GM19452 (cell line): Measurements from ENCODE around the gene PDE8A.

Source experiments
- ATAC-seq: cut with Tn5 transposase; IDR thresholded peaks from one replicate; pipeline ENCODE4 v1.9.1; 2021; ENCODE audit not compliant: unreplicated experiment

PDE8A gene

DNA sequence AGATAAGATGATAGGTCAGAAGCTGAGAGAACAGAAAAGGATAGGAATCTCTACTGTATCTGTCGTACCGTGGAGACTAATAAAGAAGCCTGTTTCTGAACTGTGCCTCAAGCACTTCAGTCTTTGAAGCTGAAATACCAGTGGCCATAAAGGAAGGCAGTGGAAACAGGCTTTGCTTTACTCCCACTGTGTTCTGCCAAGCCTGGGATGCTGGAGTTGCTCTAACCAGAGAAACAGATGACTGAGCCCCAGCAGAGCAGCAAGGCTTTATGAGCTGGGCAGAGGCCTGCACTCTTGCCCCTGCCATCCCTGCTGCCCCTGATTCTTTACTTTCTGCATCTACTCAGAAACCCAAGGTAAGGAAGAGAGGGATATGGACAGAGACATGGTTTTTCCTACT lies 89.4 kb downstream of the PDE8A start:
- no peak for ATAC-seq

DNA sequence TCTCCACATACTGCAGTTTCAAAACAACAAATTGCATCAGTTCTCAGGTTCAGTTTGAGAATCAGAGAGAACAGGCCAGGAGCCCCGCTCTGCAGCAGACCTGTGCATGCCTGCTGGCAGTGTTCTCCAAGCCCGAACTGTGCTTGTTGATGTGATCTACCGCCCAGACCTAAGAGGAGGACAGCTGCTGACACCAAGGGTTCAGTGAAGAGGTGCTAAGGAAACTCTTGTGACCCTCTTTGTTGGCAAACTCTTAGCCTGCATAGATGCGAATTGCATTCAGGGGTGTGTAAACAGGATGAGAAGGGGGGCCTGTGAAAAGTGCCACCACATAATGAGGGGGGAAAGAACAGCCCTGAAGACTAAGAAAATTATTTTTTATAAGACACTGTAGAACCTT lies 89.8 kb downstream of the PDE8A start:
- no peak for ATAC-seq

DNA sequence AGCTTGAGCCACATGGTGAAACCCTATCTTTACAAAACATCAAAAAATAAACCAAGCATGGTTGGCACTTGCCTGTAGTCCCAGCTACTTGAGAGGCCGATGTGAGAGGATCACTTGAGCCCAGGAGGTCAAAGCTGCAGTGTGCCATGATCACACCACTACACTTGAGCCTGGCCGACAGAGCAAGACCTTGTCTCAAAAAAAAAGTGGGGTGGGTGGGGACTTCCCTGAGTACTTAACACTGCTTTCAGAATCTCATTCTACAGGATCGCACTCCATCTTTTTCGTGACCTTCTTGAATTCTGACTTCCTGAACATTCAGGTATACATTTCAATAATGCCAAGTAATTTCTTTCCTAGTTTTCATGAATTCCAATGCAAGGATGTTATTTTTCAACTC lies 91.3 kb downstream of the PDE8A start:
- no peak for ATAC-seq

DNA sequence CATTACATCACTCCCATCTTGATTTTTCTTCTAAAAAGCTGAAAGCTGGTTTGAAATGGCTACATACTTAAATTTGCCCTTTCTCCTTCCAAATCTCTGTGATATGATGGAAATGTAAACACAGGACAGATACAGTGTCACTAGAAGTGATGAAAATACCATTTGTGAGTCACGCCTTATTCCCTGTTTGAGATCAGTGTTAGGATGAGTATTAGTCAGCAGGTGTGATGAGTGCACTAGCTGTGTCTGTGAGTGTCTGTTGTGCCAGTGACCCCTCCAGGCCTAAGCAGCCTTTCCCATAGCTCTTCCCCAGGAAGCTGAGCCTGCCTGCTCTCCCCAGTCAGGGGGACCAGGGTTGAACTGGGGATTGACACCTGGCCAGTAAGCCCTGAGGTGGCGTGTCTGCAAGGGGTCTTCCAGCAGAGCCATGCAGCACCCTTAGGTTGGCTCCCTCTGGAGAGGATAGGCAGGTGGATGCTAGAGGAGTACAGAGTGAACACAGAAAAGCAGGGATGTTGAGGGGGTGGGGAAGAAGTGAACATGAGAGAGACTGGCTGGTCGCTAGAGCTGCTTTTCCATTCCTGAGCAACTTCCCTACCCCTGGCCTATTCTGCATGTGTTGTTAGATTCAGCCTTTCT lies 92.0 kb downstream of the PDE8A start:
- ATAC-seq: peak; percentile 72

DNA sequence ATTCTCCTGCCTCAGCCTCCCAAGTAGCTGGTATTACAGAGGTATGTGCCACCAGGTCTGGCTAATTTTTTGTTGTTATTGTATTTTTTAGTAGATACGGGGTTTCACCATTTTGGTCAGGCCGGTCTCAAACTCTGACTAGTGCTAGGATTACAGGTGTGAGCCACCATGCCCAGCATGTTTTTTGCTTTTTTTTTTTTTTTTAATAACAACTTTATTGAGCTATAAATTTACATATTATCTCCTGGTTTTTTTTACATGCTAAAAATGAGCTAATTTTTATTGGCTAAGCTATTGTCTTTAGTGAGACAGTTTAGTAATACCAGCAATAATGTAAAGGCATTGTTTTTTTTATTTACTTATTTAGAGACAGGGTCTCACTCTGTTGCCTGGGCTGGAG lies 105.2 kb downstream of the PDE8A start:
- ATAC-seq: no peak

DNA sequence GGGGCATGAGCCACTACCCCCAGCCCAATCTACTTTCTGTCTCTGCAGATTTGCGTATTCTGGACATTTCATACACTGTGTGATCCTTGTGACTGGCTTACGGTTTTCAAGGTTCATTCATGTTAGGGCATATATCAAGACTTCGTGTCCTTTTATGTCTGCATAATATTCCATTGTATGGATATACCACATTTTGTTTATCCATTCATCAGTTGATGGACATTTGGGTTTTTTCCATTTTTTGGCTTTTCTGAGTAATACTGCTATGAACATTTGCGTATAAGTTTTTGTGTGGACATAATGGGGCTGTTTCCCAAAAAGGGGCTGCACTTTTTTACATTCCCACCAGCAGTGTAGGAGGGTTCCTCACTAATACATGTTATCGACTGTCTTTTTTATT lies 106.6 kb downstream of the PDE8A start:
- no peak for ATAC-seq

DNA sequence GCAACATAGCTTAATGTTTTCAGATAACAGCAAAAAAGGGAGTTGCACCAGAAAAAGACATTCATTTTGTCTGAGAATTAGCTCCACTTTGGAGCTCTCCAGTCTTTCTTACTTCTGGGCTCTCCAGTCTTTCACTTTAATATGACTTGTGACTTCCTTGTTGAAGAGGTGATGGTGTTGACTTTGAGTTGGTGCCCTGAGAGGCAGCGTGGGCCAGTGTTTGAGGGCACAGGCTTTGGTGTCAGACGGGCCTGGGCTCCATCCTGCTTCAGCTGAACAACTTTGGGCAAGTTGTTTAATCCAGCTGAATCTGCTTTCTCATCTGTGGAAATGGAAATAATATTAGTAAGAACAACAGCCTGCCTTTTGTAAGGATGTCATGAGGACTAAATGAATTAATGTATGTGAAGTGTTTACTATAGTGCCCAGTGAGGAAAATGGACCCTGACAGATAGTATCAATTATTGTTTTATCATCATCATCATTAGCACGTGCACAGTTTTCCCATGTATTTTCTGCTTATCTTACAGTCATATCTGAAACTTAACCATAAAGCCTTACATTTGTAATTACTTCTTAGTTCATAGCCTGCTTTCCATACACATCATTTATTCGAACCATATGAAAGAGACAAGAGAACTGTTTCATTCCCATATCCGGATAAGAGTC lies 108.4 kb downstream of the PDE8A start:
- ATAC-seq: no peak

DNA sequence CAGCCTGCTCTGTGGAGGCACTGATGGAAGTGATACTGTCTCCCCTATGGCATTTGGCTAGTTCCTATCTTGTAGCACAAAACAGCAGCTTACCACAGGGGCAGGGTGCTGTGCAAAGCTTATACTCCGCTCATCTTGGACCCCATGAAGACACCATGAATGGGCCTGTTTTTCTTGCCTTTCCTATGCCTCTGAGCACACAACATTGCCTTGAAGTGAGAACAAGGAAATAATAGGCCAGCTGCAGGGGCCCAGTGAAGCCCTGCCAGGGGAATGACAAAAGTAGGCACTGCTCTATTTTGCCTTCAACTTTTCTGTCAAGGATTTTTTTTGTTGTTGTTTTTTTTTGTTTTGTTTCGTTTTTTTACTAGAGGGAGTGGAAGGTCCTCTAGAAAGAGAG lies 110.3 kb downstream of the PDE8A start:
- ATAC-seq: no peak

DNA sequence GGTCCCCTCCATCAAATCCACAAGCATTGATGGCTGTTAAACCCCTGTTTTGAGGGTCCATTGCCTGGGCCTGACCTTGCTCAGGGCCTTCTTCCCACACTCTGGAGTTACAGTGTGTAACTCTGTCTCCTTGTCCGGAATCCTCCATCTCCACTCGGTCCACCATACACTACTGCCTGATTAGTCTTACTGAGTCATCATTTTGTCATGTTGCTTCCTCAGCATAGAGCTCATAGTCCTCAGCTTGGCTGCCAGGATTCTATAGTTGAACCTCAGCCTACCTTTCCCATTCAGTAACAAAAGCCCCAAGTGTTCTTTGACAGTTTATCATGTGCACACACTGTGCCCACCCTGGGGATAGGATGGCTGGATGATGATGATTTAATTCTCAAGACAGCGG lies 113.0 kb downstream of the PDE8A start:
- ATAC-seq: no peak

DNA sequence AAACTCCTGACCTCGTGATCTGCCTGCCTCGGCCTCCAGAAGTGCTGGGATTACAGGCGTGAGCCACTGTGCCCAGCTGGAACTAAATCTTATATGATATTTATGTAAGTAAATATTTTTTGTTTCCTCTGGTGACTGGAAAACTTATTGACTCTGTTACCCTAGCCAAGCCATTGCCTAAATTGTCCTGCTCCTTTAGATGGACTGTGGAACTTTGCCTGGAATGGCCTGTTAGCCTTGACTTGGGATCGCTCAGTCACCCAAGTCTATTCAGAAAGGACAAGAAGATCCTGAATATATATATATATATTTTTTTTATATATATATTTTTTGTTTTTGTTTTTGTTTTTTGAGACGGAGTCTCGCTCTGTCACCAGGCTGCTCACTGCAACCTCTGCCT lies 113.9 kb downstream of the PDE8A start:
- no peak for ATAC-seq

DNA sequence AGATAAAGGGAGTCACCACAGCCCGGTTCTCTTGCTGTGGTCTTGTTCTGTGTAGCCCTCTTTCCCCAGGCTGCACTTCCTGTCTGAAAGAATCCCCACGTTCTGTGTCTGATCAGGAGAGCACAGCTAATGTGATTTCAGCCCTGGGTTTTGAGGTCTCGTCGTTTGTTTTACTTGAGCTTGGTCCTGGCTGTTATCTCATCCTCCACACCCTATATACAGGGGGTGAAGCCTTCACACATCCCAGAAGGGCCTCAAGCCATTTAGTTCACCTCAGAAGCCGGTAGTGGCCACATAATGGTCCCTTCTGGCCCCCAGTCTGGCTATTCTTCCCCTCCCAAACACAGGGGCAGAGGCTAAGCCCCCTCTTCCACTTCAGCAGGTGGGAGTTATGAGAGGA lies 115.6 kb downstream of the PDE8A start:
- ATAC-seq: no peak

DNA sequence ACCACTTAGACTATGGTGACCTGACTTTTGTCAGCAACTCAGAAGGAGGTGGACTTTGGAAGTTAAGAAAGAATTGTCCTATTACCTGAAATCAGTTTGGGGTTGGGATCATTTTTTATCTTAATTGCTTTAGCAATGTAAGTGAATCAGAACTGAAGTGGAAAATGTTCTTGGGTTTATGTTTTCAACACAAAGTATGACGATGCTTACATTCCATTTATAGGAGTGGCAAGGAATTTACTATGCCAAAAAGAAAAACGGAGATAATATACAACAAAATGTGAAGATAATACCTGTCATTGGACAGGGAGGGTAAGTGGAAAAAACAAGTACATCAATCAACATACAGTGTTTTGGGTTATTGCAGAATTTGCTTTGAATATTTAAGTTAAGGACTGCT lies 116.1 kb downstream of the PDE8A start:
- ATAC-seq: no peak

DNA sequence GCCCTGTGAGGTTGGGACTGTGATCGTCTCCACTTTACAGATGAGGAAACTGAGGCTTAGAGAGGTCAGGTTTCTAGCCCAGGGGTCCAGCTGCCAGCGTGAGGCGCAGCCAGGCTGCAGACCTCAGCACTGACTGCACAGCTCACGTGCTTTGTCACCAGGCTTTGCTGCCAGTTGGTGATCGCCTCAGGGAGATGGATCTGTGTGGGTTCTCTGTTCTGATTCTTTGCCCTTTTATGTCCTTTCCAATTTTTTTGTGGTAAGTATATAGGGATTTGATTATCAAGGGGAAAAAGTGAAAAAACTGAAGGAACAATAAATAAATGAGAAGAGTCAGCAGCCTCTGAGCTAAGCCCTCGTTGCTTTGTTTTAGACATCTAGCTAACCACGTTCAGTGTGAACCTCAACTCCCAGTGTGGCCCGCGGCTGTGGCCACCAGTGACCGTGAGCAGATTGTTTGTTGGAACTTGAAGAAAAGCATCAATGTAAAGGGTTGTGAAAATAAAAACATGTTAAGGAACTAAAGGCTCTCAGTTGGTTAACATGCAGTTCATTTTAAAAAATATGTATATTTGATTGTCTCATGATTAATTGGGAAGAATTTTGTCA lies 117.6 kb downstream of the PDE8A start:
- ATAC-seq: no peak

DNA sequence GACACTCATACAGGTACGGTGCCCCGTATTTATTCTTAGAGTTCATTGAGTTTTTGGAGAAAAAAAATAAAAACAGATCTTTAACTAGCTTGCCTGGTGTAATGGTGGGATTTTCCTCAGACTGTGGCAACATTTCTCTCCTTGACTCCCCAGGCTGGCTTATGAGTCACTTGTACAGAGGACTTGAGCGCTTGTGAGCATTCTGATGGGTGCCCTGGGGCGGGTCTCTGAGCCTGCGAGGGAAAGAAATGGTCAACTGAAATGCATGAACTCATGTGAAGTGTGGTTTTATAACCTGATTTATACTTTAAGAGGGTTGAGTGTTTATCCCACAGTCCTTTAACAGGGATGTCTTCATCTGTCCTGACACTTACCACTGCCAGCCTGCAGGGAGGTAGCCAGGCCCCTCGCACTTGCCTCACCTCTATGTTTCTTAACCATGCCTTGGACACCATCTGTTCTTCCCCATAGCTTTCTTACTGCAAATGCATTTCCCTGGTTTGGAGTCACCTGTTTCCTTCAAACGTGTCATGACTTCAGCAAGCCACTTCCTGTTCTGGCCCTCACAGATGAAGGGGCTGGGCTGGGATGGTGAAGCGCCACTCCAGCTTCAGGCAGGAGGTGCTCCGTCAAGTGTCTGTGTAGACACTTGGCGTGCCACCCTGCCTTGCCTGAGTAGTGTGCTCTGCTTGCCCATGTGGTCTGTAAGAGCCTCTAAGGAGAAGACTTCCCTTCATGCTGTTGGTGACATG lies 118.7 kb downstream of the PDE8A start:
- ATAC-seq: no peak

DNA sequence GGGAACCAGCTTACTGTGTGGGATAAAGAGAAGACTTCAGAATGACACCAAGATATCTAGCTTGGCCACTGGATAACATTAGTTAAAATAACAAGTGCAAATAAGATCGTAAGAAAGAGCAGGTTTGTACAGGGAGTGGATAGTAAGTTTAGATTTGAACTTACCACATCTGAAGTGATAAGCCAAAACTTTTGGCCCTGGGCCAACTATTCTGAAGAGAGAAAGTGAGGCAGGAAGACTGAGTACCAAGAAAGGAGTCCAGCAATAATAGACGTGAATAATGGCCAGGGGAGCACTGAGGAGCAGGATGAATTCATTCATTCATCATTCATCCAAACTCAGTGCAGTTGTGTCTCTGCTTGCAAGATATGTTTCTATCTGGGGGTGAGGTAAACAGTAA lies 122.9 kb downstream of the PDE8A start:
- ATAC-seq: no peak

DNA sequence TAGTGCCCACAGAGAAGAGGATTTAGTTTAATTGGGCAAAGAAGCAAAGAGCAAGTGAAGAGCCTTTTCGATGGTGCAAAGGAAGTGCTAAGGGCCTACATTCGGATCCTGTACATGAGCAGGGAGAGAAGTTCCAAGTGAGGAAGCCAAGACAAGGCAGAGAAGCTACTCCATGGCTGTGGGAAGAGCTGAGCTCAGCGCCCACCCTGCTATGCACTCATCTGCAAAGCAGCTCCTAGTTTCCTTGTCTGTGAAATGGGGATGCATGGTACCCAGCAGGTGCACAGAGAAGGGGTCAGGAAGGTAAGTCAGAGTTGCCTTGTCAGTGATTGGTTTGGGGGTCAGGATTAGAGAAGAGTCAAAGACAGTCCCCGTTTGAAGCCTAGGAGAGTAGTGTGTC lies 126.5 kb downstream of the PDE8A start:
- no peak for ATAC-seq

DNA sequence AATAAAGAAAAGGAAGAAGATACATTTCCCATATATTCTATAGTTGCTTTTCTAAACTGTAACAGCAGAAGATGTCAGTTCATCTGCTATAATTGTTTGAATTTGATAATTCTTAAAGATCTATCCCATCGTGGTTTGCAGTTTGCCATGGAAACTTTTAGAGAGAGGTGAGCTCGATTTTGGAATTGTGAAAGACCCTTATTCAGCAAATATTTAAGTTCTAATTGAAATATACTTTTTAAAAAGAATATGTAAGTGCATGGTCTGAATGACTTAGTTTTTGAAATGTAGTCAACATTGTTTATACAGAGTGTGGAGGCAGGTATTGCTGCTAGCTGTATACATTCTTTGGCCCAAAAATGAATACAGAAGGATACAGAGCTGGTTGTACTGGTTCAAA lies 127.7 kb downstream of the PDE8A start:
- no peak for ATAC-seq

DNA sequence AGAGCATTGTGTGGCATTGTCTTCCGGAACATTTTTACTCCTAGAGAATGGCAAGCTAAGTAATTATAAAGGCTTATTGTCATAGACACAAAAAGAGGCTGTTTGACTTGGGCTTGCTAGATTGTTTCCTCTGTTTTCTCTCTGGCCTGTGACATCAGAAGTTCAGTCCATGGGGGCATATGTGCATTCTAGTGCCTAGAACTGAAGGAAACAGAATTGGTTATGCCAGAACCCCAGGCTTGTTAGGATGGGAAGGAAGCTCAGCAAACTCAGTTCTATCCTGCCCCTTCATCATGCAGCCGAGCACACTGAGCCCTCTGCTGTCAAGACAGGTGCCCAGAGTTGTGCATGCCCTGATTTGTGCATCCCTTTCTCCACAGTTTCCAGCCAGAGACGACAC lies 131.3 kb downstream of the PDE8A start:
- no peak for ATAC-seq

DNA sequence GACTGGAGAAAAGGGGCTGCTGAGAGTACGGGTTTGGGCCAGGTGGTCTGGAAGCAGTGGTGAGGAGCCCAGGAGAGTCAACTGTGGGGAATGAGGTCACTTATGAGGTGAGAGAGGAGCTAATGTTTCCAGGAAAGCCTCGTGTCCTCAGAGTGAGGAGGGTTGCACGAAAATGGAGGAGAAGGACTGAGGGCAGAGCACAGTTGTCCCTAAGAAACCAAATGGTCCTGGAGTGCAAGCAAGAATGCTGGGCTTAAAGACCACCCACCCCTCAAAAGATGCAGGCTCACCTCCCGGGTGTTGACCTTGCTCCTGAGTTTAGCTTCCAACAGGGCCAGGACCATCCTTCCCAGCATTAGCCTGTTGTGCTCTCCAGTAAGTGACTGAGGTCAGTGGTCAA lies 133.2 kb downstream of the PDE8A start:
- ATAC-seq: no peak

DNA sequence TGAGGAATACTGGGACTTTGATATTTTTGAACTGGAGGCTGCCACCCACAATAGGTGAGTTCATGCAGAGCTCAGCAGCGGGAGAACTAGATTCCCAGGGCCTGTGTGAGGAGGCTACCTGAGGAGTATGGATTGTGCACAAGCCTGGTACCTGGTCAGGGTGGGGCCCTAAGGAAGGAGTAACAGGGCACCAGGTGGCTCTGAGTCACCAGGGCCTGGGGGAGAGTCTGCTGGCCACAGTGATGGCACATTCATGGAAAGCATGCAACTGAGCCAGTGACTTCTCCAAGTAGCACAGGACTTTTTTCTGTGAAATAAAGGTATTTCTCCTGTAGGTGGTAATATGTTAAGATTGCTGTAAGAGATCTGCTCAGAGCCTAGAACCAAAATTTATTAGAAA lies 134.4 kb downstream of the PDE8A start:
- ATAC-seq: no peak

DNA sequence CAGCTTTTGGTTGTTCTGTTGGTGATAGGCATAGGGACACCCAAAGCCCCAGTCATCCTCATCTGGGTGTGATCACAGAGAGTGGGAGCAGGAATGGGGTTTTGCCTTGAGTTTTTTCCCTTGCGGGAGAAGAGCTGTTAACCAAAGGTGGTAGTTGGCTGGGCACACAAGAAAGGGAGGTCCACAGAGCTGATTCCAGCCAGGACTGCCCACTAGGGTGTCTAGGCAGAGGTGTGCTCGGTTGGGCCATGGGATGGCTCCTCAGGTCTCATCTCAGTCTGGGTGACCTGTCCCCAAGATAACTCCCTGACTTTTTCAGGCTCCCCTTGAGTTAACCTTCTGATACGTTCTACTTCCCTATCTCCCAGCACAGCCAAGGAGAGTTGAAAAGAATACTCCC lies 134.8 kb downstream of the PDE8A start:
- ATAC-seq: no peak
